HG03025 (cell line): ENCODE data around the gene MEF2D.

Experiments
- ATAC-seq: cut with Tn5 transposase; IDR thresholded peaks from one replicate; pipeline ENCODE4 v1.9.1; 2021; ENCODE audit warnings: mild to moderate bottlenecking, moderate library complexity; ENCODE audit not compliant: unreplicated experiment, low FRiP score

The MEF2D gene

GRCh38 chr1:156448134-156448967 lies 52.2 kb downstream of the MEF2D start:
- ATAC-seq = no peak

DNA sequence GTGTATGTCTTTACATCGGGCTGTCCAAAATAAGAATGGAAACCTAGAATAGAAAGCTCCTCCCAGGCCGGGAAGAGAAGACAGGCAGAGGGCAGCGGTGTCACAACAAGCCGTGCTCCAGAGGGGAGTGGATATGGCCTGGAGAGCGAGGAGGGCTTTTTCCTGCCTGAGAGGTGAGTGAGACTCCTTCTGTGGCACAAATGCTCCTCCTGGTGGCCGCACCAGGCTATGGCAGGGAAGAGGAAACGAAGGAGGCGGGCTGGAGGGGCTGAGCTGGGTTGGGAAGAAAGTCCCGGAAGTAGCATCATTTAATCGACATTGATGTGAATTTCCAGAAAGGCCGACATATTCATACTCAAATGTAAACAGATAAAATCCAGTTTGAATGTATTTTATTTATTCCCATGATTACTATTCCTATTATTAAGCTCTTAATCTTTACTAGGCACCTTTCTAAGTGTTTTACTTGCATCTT lies 54.7 kb downstream of the MEF2D start:
- no peak for ATAC-seq

DNA sequence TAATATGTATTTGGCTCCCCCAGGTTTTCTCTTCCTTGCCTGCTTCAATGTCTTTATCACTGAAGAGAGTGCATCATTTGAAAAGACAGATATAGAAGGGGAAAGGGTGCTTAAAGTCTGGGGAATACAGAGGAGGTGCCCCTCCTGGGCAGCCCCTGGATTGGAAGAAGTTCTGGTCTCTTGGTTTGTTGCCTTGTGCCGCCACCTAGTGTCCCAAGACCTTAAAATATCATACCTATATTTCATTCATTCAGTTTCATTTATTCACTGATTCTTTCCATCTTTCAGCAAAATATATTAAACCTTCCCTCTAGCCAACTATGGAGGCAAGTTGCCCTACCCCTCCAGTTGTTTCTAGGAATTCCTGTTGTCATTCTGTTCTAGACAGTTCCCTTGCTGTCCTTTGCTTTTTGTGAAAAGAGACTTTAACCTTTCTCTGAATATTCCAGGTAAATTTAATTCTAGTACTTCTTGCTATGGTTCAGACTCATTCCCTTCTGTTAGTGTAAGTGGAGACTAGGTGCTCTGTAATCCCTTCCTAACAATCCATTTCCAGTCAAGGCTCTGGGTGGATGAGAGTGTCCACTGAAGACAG lies 56.1 kb downstream of the MEF2D start:
- ATAC-seq = no peak

GRCh38 chr1:156443286-156443685 lies 57.3 kb downstream of the MEF2D start:
- ATAC-seq = no peak

GRCh38 chr1:156440654-156441437 lies 59.7 kb downstream of the MEF2D start:
- ATAC-seq = no peak

DNA sequence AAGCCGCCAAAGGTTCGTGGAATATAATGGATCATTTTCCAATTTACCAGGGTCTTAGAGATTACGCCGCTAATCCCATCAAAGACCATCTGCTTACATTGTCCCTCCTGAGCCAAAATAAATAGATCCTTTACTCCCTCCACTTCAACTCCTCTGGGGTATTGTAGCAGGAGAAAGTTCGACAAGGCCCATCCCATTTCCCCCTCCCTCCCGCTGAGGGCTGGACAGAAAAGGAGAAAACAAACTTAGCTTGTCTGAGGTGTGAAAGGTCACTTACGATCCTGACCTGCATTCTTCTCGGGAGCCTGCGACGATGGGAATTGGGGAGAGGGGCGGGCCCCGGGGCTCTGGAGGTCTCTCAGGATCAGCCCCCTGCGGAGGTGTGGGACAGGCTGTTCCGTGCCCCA lies 60.8 kb downstream of the MEF2D start:
- ATAC-seq = no peak

DNA sequence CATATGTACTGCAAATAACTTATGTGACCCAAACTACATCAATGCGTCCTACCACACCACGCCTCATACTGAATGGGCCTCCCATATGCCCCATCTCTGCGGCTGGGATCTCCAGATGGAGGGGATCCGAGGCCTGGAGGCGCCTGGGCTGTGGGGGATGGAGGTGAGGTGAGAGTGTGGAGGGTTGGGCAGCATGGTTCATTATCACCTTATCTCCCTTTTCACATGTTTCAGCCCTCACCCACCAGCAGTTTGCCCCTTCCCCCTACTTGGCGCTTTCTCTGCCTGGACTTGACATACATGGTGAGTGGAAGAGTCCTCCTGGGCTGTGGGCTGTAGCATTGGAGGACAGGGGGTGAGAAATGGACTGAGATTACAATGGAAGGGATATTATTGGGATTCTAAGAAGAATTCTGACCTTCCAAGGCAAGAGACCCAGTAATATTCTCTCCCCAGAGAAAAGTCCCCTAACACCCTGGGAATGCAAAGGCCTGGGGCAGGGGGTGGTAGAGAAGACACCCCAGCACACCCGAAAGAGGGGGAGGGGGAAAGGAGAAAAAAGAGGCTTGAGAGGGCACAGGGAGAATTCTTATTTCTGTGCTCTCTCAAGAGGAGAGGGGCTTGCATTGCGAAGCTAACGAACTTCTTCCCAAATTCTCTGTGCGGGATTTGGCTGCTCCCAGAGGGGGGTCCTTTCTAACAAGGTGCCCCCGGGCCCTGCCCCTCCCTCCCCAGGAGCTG lies 61.4 kb downstream of the MEF2D start:
- ATAC-seq = no peak

DNA sequence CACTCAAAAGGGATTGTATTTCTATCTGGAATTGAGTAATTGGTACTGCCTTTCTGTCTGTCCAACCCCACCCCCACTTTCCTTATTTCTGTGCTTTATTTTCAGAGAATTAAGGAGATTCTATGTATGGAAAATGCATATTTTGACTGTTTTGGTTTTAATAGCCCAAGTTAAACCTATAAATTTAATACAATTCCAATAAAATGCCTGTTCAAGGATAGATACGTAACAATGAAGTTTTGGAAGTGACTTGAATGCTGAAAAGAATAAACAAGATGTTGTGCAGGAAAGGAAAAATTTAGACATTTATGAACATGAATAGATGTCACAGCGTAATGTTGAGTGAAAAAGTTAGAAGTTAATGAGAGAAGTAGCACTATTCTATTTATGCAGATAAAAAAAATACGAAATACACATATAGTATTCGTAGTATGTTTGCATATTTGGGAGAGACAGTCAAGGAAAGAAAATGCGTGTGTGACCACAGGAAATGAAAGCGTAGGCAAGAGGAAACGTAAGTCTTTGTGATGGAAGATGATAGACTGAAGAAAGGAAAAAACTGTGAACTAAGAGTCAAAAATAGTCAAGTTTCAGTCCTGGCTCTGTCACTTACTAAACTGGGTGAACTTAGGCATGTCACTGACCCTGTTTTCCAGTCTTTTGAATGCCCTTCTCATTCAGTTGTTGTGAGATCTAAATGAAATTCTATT lies 62.1 kb downstream of the MEF2D start:
- no peak for ATAC-seq

DNA sequence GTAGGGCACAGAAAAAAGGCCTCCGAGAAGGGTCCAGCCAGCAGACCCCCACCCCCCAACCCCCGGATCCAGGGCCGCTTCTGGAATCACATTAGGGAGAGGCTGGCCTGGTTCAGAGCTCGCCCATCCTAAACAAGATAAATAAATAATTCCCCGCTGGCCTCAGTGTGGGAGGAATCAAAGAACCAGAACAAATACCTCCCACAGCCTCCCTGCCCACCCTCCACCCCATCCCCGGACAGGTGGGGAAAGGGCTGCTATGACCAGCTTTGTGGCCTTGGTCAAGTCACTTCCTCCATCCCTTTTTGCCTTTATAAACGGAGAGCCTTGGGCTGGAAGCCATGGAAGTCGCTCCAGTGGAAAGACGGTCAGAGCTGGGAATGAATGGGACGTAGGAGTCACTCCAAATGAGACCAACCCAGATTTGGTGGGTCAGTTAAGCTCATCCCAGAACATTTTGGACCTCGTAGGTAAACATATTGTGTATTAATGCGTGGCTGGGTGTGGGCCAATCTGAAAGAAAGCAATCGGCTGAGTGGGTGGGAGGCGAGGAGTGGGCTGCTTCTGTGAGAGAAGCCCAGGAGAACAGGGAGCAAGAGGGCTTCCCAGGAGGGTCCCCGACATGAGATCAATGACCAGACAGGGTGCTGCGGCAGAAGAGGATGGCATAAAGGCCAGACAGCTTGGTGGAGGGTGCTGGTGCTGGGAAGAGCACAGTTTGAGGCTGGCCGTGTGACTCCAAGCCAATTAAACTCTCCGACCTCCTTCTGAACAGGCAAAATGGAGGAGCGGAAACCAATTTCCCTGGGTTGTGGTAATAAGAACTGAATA lies 63.3 kb downstream of the MEF2D start:
- no peak for ATAC-seq

GRCh38 chr1:156436141-156437036 lies 64.2 kb downstream of the MEF2D start:
- ATAC-seq = no peak

DNA sequence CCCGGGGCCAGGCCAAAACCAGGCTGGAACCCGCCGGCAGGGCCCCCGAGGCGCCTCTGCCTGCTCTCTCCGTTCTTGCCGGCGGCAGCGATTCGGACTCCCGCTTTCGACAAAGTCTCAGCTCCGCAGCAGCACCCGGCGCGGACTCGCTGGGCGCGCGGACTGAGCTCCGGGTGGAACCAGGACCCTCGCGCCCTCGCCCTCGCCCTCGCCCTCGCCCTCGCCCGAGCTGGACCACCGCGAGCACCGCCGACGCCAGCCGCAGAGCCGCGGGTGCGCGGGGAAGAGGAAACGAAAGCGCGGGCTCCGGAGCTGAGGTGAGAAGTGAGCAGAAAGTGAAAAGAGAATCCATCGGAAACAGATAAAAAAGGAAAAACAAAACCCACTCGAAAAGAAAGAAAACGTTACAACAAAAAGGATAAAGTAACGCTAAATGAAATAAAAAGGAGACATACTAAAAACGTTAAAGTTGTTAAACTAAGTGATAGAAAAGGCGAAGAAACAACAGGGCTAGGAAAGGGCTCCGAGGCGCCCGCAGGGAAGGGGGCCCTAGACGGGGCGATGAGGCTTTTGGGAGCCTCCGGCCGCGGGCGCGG lies 64.9 kb downstream of the MEF2D start:
- ATAC-seq = no peak

- no peak for ATAC-seq
Observed at GRCh38 chr1:156434989-156435544, 65.5 kb downstream of the MEF2D start.

DNA sequence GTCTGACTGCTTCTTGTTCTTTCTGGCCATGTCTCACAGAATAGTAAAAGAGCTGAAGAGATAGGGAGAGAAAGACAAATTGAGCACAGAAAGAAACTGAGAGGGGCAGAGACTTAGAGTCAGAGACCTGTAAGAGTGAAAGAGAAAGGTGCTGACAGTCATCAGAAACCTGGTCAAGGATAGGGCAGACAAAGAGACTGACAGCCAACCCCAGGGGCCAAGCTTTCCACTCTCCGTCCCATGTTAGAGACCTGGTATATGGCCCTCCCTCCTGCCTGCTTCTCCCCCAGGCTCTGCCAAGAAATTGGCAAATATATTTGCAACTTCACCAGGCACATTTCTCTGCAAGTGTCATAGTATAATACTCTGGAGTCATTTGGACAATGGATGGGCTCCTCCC lies 67.0 kb downstream of the MEF2D start:
- no peak for ATAC-seq

GRCh38 chr1:156433032-156433431 lies 67.5 kb downstream of the MEF2D start:
- ATAC-seq = no peak

- no peak for ATAC-seq
Observed at GRCh38 chr1:156432669-156433018, 67.9 kb downstream of the MEF2D start.

DNA sequence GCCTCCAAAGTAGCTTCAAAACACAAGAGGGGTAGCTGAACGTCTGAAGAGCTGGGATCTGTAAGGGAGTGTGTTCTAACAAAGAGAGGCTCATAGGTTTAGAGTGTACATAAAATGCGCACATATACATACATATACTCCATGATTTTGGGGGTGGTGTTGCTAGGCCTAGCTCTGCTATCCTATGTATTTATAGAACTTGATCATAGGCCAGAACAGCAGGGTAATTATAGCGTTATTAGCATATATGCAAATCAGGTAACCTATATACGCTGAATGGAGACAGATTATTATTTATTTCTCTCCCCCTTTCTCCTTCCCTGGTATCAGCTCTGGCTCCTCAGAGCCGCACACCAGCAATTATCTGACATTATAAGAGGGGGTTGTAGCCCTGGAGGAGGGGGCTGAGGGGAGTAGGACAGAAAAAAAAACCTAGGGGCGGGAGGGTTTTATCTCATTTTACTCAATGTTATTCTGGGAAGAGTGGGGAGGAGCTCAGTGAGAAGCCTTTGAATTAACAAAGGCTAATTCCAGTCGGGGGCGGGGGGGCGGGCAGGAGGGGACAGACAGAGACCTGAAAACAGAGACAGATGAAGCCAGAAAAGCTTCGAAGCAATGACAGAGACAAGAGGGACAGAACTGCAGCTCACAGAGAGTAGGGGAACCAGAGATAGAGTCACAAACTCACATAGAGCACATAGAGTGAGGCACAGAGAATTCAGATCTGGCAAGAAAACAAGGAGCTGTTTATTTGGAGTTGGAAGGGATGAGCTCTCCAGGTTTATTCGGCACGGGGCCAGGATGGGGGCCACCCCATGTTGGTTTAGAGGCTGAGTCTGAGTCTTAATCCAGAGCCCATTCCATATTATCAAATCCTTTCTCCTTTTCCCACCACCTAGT lies 68.6 kb downstream of the MEF2D start:
- ATAC-seq = no peak

DNA sequence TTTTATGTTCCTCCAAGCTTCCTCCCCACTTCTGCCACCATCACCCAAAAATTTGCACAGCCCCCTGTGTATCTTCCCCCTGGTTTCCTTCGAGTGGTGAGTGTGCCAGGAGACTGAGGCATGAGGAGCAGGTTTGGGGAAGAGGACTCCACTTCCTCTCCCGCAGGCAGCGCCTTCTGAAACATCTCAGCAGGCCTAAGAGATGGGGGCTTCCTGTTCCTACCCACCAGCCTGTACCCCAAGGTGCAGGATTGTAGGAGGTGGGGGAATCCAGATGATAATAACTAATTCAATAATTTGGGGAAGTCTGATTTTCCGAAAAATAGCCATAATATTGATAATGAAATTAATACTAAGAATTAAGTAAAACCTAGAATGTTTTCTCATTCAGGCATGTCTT lies 69.2 kb downstream of the MEF2D start:
- ATAC-seq = no peak
